K562 (cell line): ENCODE results near the gene ZSWIM7. TPM values are rescaled to one million over a fixed set of nuclear protein-coding genes. Genes with fewer than 3 reads are reported as not detected.

ENCODE experiments used
- AFF4 ChIP-seq: sonication (generic); formaldehyde crosslinking; IDR thresholded peaks from 2 replicates; pipeline ENCODE4 v1.8.0; 2023; ENCODE audit warnings: mild to moderate bottlenecking, missing genetic modification reagents
- E2F1 ChIP-seq: sonication (generic); formaldehyde crosslinking; IDR thresholded peaks from 2 replicates; pipeline ENCODE4 v1.8.1; 2023; ENCODE audit warnings: mild to moderate bottlenecking, missing genetic modification reagents, moderate library complexity
- E2F4 ChIP-seq: sonication (generic); formaldehyde crosslinking; IDR thresholded peaks from 2 replicates; pipeline ENCODE4 v1.8.0; 2022; ENCODE audit warnings: mild to moderate bottlenecking, low read depth, missing genetic modification reagents
- FOSL1 ChIP-seq: fragments of 200-800 bp; sonication (Bioruptor generic); conservative IDR thresholded peaks from 2 replicates; pipeline ENCODE4 v1.6.1; 2016; ENCODE audit warnings: missing genetic modification characterization, missing compliant biosample characterization
- MBD2 ChIP-seq: sonication (generic); IDR thresholded peaks from 2 replicates; pipeline ENCODE4 v1.6.1; 2016; ENCODE audit warnings: low read depth, borderline replicate concordance
- NFYB ChIP-seq: IDR thresholded peaks from 2 replicates; pipeline ENCODE4 v1.6.1; 2011; ENCODE audit warnings: mild to moderate bottlenecking, moderate library complexity; ENCODE audit not compliant: insufficient read length; ENCODE audit errors: extremely low read depth
- RBM25 ChIP-seq: fragments of 200-400 bp; formaldehyde crosslinking; IDR thresholded peaks from 2 replicates; pipeline ENCODE4 v1.6.1; 2018; ENCODE audit warnings: low read length, low read depth, moderate library complexity; ENCODE audit not compliant: severe bottlenecking
- RCOR1 ChIP-seq, 2 experiments: IDR thresholded peaks; 2 replicates each; pipeline ENCODE4 v1.6.1; 2012; ENCODE audit warnings: low read depth in 2 of 2, low read length in 2 of 2, borderline replicate concordance in 1 of 2, improper control_type of control experiment in 1 of 2
- SIN3A ChIP-seq, 2 experiments: fragments of 150-350 bp in 1 of 2; IDR thresholded peaks; 2 replicates each; pipeline ENCODE4 v1.6.1; 2011 to 2016; ENCODE audit warnings: borderline replicate concordance in 2 of 2, low read depth in 2 of 2, low read length in 2 of 2, mild to moderate bottlenecking in 2 of 2, moderate library complexity in 2 of 2; ENCODE audit not compliant: control insufficient read depth in 1 of 2
- ZBTB5 ChIP-seq: fragments of 450-650 bp; IDR thresholded peaks from 2 replicates; pipeline ENCODE4 v1.6.1; 2017; ENCODE audit warnings: antibody characterized with exemption
- ZBTB8A ChIP-seq: fragments of 450-650 bp; IDR thresholded peaks from 2 replicates; pipeline ENCODE4 v1.6.1; 2018; ENCODE audit warnings: mild to moderate bottlenecking, moderate library complexity; ENCODE audit not compliant: partially characterized antibody
- ZNF592 ChIP-seq: fragments of 450-650 bp; IDR thresholded peaks from 2 replicates; pipeline ENCODE4 v1.6.1; 2017; ENCODE audit warnings: antibody characterized with exemption, mild to moderate bottlenecking
- polyA plus RNA-seq, 8 experiments: library from polyadenylated mRNA; depleted of rRNA in 4 of 8; stranded (reverse) in 5 of 8; unstranded in 3 of 8; fragments of >200 nt; fragmentation: Nextera tagmentation in 2 of 8; fragmentation: Illumina TruSeq in 1 of 8; extraction: Ambion mirVana in 2 of 8; extraction: Trizol in 1 of 8; gene quantifications; 2 replicates each; pipeline versions ENCODE4 v1.2.1 to v1.2.3, GENCODE V29; 2011 to 2014; ENCODE audit warnings: inconsistent platforms in 1 of 8, missing spikeins in 1 of 8
- total RNA-seq, 7 experiments: library from RNA; depleted of rRNA in 6 of 7; stranded (reverse); fragments of >200 nt in 6 of 7; fragmentation: Illumina TruSeq in 2 of 7; extraction: Trizol in 2 of 7; gene quantifications; 2 replicates each; pipeline versions ENCODE4 v1.2.1 to v1.2.3, GENCODE V29; 2011 to 2021; ENCODE audit warnings: low replicate concordance in 1 of 7

ZSWIM7 gene
- total and polyA plus RNA-seq, 9 of the 15 experiments (the other 6 are each of a cell fraction or from before 2014, with no cell fraction given) = 5.9 to 18.7 (median 9.5) TPM

- peak; percentile 76 for TF ChIP-seq AFF4 (CRISPR knock-in tag)
- TF ChIP-seq ZNF592 = peak; percentile 73; the same call in 1 of the 2 replicates
- peak; percentile 39 to 86; a peak in 2 of 4 replicates for TF ChIP-seq SIN3A (IDR thresholded peaks at IDR 0.05; ENCODE audit: borderline replicate concordance in 2 of 2, control insufficient read depth in 1 of 2, low read depth in 2 of 2, low read length in 2 of 2)
- TF ChIP-seq RCOR1 (IDR thresholded peaks at IDR 0.05; ENCODE audit: borderline replicate concordance in 1 of 2, low read depth in 2 of 2, low read length in 2 of 2) = no peak; a peak in 1 of 4 replicates
- 0 out of 2 replicates have a peak, but pooled peaks have one; percentile 58 for TF ChIP-seq E2F1 (CRISPR knock-in tag)
- TF ChIP-seq NFYB = peak; percentile 7
- peak; percentile 55 for TF ChIP-seq FOSL1 (tag)
- peak; percentile 49; the same call in 1 of the 2 replicates for TF ChIP-seq MBD2
- 0 out of 2 replicates have a peak, but pooled peaks have one; percentile 69 for TF ChIP-seq E2F4 (CRISPR knock-in tag)
- peak; percentile 82 for TF ChIP-seq ZBTB5
- TF ChIP-seq ZBTB8A = no peak
- TF ChIP-seq RBM25 = peak; percentile 67
Measured at GRCh38 chr17:15999141-15999973, at the start of gene ZSWIM7, which contains the start of gene TTC19 (continued).
